HG03159 (cell line): ENCODE results near the gene NPHP1.
"Not testable (repeated sequence)": the region's sequence is repeated elsewhere in the genome, so short reads cannot be mapped to it uniquely, and the experiment has no call there.

Source experiments
- ATAC-seq: cut with Tn5 transposase; IDR thresholded peaks from one replicate; pipeline ENCODE4 v1.9.1; 2021; ENCODE audit warnings: mild to moderate bottlenecking, moderate library complexity; ENCODE audit not compliant: unreplicated experiment

NPHP1 gene

DNA sequence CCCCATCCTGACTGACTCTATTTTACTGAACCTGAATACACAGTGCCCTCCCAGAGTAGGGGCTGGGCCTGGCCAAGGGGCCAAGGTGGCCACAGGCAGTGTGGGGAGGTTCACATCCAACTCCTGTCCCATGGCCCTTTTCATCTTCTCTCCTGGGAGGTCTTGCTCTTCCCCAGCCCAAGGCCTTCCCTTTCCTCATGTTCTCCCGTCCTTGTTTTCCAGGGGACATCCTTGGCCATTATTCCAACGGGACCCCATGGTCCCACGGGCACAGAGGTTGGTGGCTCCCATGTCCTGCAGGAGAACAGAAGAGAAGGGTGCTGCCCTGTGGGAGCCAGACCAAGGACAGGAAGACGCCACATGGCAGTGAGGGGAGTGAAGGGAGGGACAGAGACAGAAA, 99.6 kb downstream of the NPHP1 start:
- no peak for ATAC-seq

DNA sequence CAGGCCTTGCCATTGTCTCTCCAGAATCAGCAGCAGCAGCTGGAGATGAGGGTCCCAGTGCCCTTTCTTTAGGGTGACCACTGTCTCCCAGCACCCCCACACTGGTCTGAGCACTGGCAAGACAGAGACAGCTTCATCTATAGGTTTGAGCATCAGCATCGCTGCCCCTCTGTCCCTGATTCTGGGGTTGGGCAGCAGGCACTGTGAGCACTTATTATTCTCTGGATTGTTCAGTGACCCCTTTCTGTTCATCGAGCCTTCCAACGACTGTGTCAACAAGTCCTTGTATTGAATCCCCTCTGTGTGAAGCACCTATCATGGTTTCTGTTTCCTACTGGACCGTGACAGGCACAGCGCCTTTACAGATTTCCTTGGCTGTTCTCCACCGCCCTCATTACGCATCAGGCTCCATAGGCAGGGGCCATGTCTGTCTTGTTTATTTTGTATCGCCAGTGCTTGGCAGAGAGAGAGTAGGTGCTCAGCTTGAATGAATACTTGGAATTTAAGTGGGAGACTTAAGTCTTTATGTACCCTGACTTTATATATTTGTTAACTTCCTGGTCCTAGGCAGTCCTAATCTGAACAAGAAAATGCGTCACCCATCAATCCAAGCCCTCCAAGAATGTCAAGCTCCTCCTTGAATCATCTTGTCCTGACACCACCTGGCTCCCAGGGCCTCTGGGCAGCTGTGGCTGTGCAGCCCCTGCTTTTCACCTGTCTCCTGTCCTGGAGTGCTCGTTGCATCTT, 100.6 kb downstream of the NPHP1 start:
- no peak for ATAC-seq

DNA sequence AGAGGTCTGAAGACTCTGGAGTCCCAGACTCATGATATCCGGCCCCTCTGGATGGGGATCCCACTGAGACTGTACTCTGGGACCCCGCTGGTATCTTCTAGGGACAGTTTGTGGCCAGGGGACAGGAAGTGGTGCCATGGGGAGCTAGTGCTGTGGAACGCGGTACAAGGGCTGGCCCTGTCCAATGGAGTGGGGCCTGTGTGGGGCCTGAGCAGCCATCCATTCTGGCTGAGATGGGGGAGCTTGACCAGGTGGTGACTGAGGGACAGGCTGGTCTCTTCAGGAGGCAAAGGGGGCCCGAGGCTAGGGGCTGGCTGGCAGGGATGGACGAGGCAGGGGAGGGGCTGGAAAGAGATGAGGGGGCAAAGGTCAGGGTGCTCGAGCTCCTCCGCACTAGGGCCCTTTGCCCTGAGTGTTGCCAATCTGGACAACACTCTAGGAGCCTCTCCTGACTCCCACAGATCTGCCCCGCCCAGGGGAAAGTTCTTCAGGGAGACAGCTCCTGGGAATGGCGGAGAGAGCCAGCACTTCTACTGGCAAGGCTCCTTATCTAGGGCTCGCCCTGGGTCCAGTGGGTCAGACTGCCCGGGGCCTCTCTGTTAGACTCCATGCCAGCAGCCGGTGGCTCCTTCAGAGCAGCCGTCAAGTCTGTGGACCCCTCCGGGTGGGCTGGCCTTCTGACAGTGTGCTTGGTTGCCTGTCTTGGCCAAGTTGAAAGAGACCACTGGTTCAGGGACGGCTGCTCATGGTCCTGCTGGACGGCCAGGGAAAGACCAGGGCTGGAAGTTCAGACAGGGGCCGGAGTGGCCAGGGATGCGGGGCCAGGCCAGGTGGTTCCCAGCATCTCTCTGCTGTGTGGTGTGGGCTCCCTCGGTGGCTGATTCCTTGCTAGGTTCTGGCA, 101.5 kb downstream of the NPHP1 start:
- no peak for ATAC-seq

DNA sequence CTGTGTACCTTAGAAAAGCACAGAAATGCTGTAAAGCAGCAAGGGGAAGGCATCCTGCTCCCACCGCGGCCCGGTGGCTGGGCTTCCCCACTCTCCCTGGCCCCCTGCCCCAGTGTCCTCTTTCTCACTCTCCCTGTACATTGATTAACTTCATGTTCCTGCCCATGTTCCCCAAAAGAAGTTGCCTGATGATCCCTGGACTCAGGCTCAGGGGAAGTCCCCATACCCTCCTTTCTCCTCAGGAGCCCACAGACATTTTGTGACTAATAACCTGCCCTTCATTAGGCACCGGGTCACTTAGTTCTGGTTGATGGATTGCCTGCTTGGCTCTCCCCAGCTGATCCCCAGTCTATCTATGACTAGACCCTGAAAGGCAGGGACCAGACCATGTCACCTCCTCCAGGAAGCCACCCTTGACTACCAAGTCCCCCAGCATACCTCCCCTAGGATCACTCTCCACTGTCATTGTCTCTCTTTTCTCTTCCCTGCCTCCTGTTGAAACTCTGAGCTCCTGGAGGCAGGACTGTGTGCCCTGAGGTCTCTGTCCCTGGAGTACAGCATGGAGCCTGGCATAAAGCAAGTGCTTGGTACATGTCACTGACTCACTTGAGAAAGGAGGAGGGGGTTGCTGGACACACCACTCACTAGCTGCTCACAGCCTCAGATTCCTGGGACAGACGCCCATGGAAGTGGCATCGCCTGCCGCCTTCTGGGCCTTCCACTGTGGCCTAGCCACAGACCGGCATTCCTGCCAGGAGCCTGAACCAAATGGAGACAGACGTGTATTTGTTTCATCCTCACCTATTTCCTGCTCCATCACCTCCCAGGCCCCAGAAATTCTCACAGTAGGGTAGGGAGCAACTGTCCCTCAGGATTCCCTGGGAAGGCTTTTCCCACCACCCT, 102.7 kb downstream of the NPHP1 start:
- ATAC-seq: no peak

DNA sequence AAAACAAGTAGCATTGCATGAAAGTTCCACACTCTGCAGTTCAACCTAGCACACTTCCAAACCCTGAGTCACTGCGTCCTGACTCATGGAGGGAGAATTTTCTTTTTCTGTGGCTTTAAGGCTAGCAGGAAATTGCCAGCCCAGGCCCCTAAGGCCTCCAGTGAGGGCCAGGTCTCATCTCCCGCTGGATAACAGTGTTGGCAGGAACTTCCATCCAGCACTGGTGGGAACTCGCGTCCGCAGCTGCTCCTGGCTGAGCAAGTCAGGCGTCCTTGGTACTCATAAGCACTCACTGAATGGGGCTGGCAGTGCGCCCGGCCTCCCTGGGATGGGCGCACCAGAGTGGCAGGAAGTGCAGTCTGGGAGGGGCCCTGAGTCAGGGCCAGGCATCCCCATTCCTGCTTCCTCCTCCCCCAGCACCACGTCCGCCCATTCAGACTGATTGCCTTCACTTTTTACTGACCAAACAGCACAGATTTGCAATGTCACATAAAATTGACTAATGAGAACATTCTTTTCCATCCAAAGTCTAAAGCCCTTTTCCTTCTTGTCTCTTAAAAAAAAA, 103.5 kb downstream of the NPHP1 start:
- ATAC-seq: no peak

GRCh38 chr2:110100880-110101279, 103.9 kb downstream of the NPHP1 start:
- not testable (repeated sequence) for ATAC-seq

GRCh38 chr2:110100480-110100879, 104.3 kb downstream of the NPHP1 start:
- ATAC-seq: no peak

- ATAC-seq: no peak
These were observed 105.2 kb downstream of the NPHP1 start for GRCh38 chr2:110099471-110100225.

DNA sequence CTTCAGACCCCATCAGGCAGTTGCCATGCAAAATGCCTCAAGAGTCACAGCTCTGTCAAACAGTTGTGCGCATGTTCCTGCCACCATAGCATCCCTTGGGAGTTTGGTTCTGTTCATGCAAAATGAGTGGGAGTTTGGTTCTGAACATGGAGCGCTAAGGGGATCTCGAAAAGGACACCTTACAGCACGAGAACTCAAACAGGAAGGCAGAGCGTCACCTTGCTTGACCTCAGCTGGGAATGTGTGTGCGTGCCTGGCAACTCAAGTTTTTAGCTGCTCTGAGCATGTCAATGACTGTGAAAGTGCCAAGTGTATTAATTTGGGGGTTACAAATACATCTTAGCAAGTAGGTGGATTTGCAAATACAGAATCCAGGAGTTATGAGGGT, 105.8 kb downstream of the NPHP1 start:
- no peak for ATAC-seq

DNA sequence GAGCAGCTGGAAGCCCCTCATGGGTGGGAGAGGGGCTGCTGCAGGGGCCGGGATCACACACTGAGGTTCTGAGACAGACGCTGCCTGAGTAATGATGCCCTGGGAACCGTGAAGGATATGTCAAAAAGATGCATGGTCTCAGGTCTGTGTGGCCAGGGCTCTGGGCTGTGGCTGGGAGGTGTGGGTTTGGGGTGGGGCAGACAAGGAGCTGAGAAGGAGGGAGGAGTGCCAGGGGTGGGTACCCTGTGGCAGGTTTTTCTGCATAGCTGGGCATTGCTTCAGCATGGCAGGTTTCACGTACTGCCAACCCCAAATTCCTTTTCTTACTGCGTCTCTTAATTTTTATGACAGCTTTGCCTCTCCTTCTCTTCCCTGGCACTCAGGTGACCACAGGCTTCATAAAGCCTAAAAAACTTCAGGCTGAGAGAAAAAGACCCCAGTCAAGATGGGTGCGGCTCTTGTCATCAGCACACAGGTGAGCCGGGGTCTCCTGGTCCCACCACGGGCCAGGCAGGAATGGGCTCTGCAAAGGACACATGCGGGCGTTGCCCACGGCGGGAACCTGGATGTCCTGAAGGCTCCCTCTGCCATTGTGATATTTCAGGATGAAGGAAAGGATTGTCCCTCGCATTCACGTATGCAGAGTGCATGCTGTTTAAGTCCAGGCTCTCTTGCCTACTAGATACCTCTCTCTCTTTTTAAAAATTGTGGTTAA, 107.2 kb downstream of the NPHP1 start:
- ATAC-seq: no peak

DNA sequence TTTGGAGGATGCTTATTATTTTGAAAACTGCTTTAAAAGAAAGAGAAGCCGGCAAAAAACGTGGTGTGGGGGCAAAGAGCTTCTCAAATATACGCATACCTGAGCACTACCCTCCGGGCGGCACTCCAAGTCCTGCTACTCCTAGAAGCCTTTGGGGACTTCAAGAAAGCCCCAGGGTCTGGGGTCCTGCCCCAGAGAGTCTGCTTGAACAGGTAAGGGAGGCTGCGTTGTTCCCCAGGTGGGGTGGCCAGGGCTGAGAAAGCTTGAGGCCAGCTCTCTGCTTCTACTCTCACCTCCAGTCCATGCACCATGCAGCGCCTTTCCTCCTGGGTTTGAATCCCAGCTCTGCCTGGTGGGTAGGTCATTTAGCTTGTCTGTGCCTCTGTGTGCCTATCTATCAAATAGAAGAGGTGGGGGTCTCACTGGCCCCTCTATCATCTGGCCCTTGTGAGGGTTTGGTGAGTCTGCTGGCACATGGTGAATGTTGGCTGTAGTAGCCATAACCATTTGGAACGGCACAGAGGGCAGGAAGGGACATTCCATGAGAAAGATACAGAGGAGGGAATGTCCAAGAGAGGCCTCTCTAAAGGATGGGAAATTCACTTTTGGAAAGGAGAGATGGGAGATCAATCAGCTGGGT, 108.7 kb downstream of the NPHP1 start:
- ATAC-seq: no peak

GRCh38 chr2:110094884-110095534, 109.8 kb downstream of the NPHP1 start:
- not testable (repeated sequence) for ATAC-seq

GRCh38 chr2:110093924-110094323, 110.9 kb downstream of the NPHP1 start:
- not testable (repeated sequence) for ATAC-seq

GRCh38 chr2:110090164-110090563, 114.6 kb downstream of the NPHP1 start:
- not testable (repeated sequence) for ATAC-seq

DNA sequence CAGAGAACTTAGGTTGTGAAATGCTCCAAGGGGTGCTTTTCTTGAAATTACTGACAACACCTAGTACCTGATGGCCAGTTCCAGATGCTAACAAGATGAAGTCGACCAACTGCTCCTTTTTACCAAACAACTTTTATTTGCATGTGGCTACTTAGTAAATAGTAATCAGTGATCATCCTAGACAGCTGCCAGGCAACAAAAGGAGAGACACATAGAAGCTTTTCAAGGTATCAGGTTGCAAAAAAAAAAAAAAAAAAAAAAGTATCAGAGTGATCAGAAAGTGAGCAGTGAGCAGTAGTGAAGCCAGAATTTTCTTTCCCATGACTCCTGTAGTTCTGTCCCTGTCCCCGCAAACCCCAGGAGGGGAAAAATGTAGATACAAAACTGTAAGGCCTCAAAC, 121.1 kb downstream of the NPHP1 start:
- ATAC-seq: not testable (repeated sequence)

- ATAC-seq: not testable (repeated sequence)
These were observed 121.7 kb downstream of the NPHP1 start for GRCh38 chr2:110083162-110083561.

GRCh38 chr2:110078104-110078503, 126.7 kb downstream of the NPHP1 start:
- not testable (repeated sequence) for ATAC-seq

- not testable (repeated sequence) for ATAC-seq
These were observed 128.9 kb downstream of the NPHP1 start for GRCh38 chr2:110075896-110076295.
